HG02870 (cell line): ENCODE measurements around the gene PRSS2.
"Not testable (repeated sequence)": the region's sequence is repeated elsewhere in the genome, so short reads cannot be mapped to it uniquely, and the experiment has no call there.

ENCODE experiments used
- ATAC-seq: cut with Tn5 transposase; IDR thresholded peaks from one replicate; pipeline ENCODE4 v1.9.1; 2021; ENCODE audit warnings: mild to moderate bottlenecking, moderate library complexity; ENCODE audit not compliant: unreplicated experiment

PRSS2 gene

GRCh38 chr7:142758312-142758711 is 12.5 kb upstream of the PRSS2 start:
- not testable (repeated sequence) for ATAC-seq

GRCh38 chr7:142759433-142759832 is 11.3 kb upstream of the PRSS2 start:
- no peak for ATAC-seq

GRCh38 chr7:142760071-142760642 is 10.6 kb upstream of the PRSS2 start:
- no peak for ATAC-seq

- ATAC-seq, result not testable (repeated sequence)
Observed at GRCh38 chr7:142761606-142762005, 9.2 kb upstream of the PRSS2 start.

- ATAC-seq, result no peak
Observed at GRCh38 chr7:142762104-142762503, 8.7 kb upstream of the PRSS2 start.

GRCh38 chr7:142767451-142767850 is 3.3 kb upstream of the PRSS2 start:
- ATAC-seq, result no peak

- no peak for ATAC-seq
Observed at GRCh38 chr7:142767861-142768260, 2.9 kb upstream of the PRSS2 start.

GRCh38 chr7:142768885-142769284 is 1.9 kb upstream of the PRSS2 start:
- ATAC-seq, result not testable (repeated sequence)

- ATAC-seq, result peak; percentile 95
Observed at GRCh38 chr7:142771353-142771723, 568 bp downstream of the PRSS2 start.

- no peak for ATAC-seq
Observed at GRCh38 chr7:142772051-142772450, 1.3 kb downstream of the PRSS2 start.

- ATAC-seq, result no peak
Observed at GRCh38 chr7:142772673-142773072, 1.9 kb downstream of the PRSS2 start.

GRCh38 chr7:142773230-142773629 is 2.5 kb downstream of the PRSS2 start:
- no peak for ATAC-seq

- no peak for ATAC-seq
Observed at GRCh38 chr7:142773937-142774744, 3.4 kb downstream of the PRSS2 start.

GRCh38 chr7:142774826-142775225 is 4.1 kb downstream of the PRSS2 start:
- no peak for ATAC-seq

GRCh38 chr7:142775351-142776115 is 4.8 kb downstream of the PRSS2 start:
- ATAC-seq, result not testable (repeated sequence)

GRCh38 chr7:142776206-142776844 is 5.6 kb downstream of the PRSS2 start:
- no peak for ATAC-seq

- not testable (repeated sequence) for ATAC-seq
Observed at GRCh38 chr7:142776845-142777225, 6.1 kb downstream of the PRSS2 start.

- ATAC-seq, result no peak
Observed at GRCh38 chr7:142777318-142777717, 6.5 kb downstream of the PRSS2 start.

- peak; percentile 85 for ATAC-seq
Observed at GRCh38 chr7:142782922-142783900, 12.4 kb downstream of the PRSS2 start.

GRCh38 chr7:142784096-142784495 is 13.3 kb downstream of the PRSS2 start:
- ATAC-seq, result no peak
